Neural cell (in vitro differentiated cells): Measurements from ENCODE around the gene TCL1A. TPM values are rescaled to one million over a fixed set of nuclear protein-coding genes. Genes with fewer than 3 reads are reported as not detected.

Experiments
- H2AFZ ChIP-seq: fragments of 200-600, 300-800 bp; sonication (generic), shearing (Covaris generic); 2 replicates; pipeline ENCODE4 v1.6.0; 2014; ENCODE audit warnings: low read depth, mild to moderate bottlenecking, antibody characterized with exemption, low read length, moderate library complexity
- H3F3A ChIP-seq: fragments of 200-600 bp; shearing (Covaris generic); 2 replicates; pipeline ENCODE4 v1.6.1; 2016; ENCODE audit warnings: mild to moderate bottlenecking, moderate library complexity, mixed read lengths, antibody characterized with exemption, low read length; ENCODE audit not compliant: insufficient read depth, poor library complexity, severe bottlenecking
- H3K27ac ChIP-seq: fragments of 200-600, 300-800 bp; sonication (generic), shearing (Covaris generic); 2 replicates; pipeline ENCODE4 v1.5.1; 2014; ENCODE audit warnings: mild to moderate bottlenecking, low read length, moderate library complexity
- H3K27me3 ChIP-seq: fragments of 300-800, 200-600 bp; sonication (generic), shearing (Covaris generic); 2 replicates; pipeline ENCODE4 v1.6.0; 2014; ENCODE audit warnings: mild to moderate bottlenecking, low read depth, low read length, moderate library complexity; ENCODE audit not compliant: insufficient read depth
- H3K36me3 ChIP-seq: fragments of 300-800, 200-600 bp; sonication (generic), shearing (Covaris generic); 2 replicates; pipeline ENCODE4 v1.5.1; 2014; ENCODE audit warnings: mild to moderate bottlenecking, antibody characterized with exemption, low read length, moderate library complexity; ENCODE audit not compliant: insufficient read depth
- H3K4me2 ChIP-seq: fragments of 300-800, 200-600 bp; sonication (generic), shearing (Covaris generic); 2 replicates; pipeline ENCODE4 v1.6.0; 2014; ENCODE audit warnings: mild to moderate bottlenecking, low read length
- H3K4me3 ChIP-seq: fragments of 300-800, 200-600 bp; sonication (generic), shearing (Covaris generic); 2 replicates; pipeline ENCODE4 v1.5.1; 2014; ENCODE audit warnings: mild to moderate bottlenecking, low read length, moderate library complexity
- H3K79me2 ChIP-seq: fragments of 200-600 bp; shearing (Covaris generic); replicated peaks from 2 replicates; pipeline ENCODE4 v1.6.0; 2014; ENCODE audit warnings: mild to moderate bottlenecking, low read length, moderate library complexity; ENCODE audit not compliant: insufficient read depth
- H3K9ac ChIP-seq: fragments of 300-800, 200-600 bp; sonication (generic), shearing (Covaris generic); 2 replicates; pipeline ENCODE4 v1.6.1; 2016; ENCODE audit warnings: mild to moderate bottlenecking, low read length, mixed read lengths
- H3K9me2 ChIP-seq: fragments of 200-600 bp; shearing (Covaris generic); 2 replicates; pipeline ENCODE4 v1.6.1; 2016; ENCODE audit warnings: mild to moderate bottlenecking, low read length, mixed read lengths; ENCODE audit not compliant: insufficient read depth
- H3K9me3 ChIP-seq: fragments of 200-600, 300-800 bp; sonication (generic), shearing (Covaris generic); 2 replicates; pipeline ENCODE4 v1.6.1; 2016; ENCODE audit warnings: mild to moderate bottlenecking, mixed run types, low read length, moderate library complexity, mixed read lengths
- H4K20me1 ChIP-seq: fragments of 200-600 bp; shearing (Covaris generic); 2 replicates; pipeline ENCODE4 v1.6.1; 2016; ENCODE audit warnings: mild to moderate bottlenecking, mixed run types; ENCODE audit not compliant: insufficient read depth
- EP300 ChIP-seq: fragments of 450-650 bp; conservative IDR thresholded peaks from 2 replicates; pipeline ENCODE4 v1.6.1; 2014; ENCODE audit warnings: antibody characterized with exemption, mild to moderate bottlenecking, moderate library complexity; ENCODE audit not compliant: poor library complexity, severe bottlenecking
- MXI1 ChIP-seq: fragments of 450-650 bp; conservative IDR thresholded peaks from 2 replicates; pipeline ENCODE4 v1.6.1; 2014; ENCODE audit warnings: antibody characterized with exemption, mild to moderate bottlenecking; ENCODE audit not compliant: poor library complexity, severe bottlenecking
- POLR2AphosphoS5 ChIP-seq: IDR thresholded peaks from 2 replicates; pipeline ENCODE4 v1.6.1; 2012
- SMC3 ChIP-seq: fragments of 450-650 bp; conservative IDR thresholded peaks from 2 replicates; pipeline ENCODE4 v1.6.1; 2014; ENCODE audit warnings: antibody characterized with exemption, mild to moderate bottlenecking, moderate library complexity; ENCODE audit not compliant: poor library complexity
- TAF1 ChIP-seq: IDR thresholded peaks from 2 replicates; pipeline ENCODE4 v1.6.1; 2012; ENCODE audit warnings: low read depth
- polyA plus RNA-seq: library from polyadenylated mRNA; depleted of rRNA; stranded (reverse); fragments of >200 nt; gene quantifications from 2 replicates; pipeline ENCODE4 v1.2.3, GENCODE V29; 2014
- TF ChIP-seq, protein P1 (sequence below): fragments of 450-650 bp; IDR thresholded peaks from 2 replicates; pipeline ENCODE4 v1.5.1; 2014; ENCODE audit warnings: antibody characterized with exemption, mild to moderate bottlenecking, moderate library complexity; ENCODE audit not compliant: poor library complexity, severe bottlenecking
- TF ChIP-seq, protein P2 (sequence below): IDR thresholded peaks from 2 replicates; pipeline ENCODE4 v1.6.1; 2012; ENCODE audit warnings: borderline replicate concordance

The TCL1A gene
- polyA plus RNA-seq, 1 donor from 2014 or later = not detected

- no peaks in the 10 kb centered on the region for H3K9me2 ChIP-seq
- no peak overlapping the region for H3K9ac ChIP-seq
- no peaks in the 10 kb centered on the region for H3K36me3 ChIP-seq
- no peaks in the 10 kb centered on the region for H3K9me3 ChIP-seq
- no peak overlapping the region for H2AFZ ChIP-seq
- no peak for TF ChIP-seq SMC3
- TF ChIP-seq EP300 = no peak
- TF ChIP-seq POLR2AphosphoS5 = no peak
- TF ChIP-seq, protein P1, sequence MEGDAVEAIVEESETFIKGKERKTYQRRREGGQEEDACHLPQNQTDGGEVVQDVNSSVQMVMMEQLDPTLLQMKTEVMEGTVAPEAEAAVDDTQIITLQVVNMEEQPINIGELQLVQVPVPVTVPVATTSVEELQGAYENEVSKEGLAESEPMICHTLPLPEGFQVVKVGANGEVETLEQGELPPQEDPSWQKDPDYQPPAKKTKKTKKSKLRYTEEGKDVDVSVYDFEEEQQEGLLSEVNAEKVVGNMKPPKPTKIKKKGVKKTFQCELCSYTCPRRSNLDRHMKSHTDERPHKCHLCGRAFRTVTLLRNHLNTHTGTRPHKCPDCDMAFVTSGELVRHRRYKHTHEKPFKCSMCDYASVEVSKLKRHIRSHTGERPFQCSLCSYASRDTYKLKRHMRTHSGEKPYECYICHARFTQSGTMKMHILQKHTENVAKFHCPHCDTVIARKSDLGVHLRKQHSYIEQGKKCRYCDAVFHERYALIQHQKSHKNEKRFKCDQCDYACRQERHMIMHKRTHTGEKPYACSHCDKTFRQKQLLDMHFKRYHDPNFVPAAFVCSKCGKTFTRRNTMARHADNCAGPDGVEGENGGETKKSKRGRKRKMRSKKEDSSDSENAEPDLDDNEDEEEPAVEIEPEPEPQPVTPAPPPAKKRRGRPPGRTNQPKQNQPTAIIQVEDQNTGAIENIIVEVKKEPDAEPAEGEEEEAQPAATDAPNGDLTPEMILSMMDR = no peak
- TF ChIP-seq TAF1 = no peak
- TF ChIP-seq, protein P2, sequence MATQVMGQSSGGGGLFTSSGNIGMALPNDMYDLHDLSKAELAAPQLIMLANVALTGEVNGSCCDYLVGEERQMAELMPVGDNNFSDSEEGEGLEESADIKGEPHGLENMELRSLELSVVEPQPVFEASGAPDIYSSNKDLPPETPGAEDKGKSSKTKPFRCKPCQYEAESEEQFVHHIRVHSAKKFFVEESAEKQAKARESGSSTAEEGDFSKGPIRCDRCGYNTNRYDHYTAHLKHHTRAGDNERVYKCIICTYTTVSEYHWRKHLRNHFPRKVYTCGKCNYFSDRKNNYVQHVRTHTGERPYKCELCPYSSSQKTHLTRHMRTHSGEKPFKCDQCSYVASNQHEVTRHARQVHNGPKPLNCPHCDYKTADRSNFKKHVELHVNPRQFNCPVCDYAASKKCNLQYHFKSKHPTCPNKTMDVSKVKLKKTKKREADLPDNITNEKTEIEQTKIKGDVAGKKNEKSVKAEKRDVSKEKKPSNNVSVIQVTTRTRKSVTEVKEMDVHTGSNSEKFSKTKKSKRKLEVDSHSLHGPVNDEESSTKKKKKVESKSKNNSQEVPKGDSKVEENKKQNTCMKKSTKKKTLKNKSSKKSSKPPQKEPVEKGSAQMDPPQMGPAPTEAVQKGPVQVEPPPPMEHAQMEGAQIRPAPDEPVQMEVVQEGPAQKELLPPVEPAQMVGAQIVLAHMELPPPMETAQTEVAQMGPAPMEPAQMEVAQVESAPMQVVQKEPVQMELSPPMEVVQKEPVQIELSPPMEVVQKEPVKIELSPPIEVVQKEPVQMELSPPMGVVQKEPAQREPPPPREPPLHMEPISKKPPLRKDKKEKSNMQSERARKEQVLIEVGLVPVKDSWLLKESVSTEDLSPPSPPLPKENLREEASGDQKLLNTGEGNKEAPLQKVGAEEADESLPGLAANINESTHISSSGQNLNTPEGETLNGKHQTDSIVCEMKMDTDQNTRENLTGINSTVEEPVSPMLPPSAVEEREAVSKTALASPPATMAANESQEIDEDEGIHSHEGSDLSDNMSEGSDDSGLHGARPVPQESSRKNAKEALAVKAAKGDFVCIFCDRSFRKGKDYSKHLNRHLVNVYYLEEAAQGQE = no peak
- no peak overlapping the region for H3K4me3 ChIP-seq
- no peak overlapping the region for H3K27ac ChIP-seq
- no peaks in the 10 kb centered on the region for H3K79me2 ChIP-seq
- H3K4me2 ChIP-seq = no peak overlapping the region
- H3K27me3 ChIP-seq = no peaks in the 10 kb centered on the region
- no peaks in the 10 kb centered on the region for H3F3A ChIP-seq
- H4K20me1 ChIP-seq = no peaks in the 10 kb centered on the region
Measured at GRCh38 chr14:95700221-95700976, 13.5 kb downstream of the TCL1A start.

DNA sequence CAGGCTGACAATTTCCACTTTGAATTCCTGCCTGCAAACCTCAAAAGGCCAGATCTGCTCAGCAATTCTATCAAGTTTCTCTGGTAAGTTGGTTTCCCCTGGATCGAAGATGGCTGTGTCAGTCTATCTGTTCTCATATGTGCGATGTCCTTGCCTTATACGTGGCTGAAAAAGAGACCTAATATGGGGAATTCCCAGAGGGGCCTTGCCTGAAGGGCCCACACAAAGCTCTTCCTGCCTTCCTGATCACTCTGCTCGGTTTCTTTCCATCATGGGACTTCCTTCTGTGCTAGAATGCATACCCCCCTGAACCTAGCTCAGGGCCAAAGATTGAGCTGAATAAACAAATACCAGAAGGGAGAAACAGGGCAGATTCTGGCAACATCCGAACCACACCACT is 14.5 kb downstream of the TCL1A start:
- H3K9me2 ChIP-seq = no peaks in the 10 kb centered on the region
- H3K4me3 ChIP-seq = no peak overlapping the region
- H3K4me2 ChIP-seq = no peak overlapping the region
- H3K79me2 ChIP-seq = no peaks in the 10 kb centered on the region
- no peak overlapping the region for H3K9ac ChIP-seq
- no peaks in the 10 kb centered on the region for H3F3A ChIP-seq
- no peaks in the 10 kb centered on the region for H4K20me1 ChIP-seq
- H3K36me3 ChIP-seq = no peaks in the 10 kb centered on the region
- H2AFZ ChIP-seq = no peak overlapping the region
- no peak overlapping the region for H3K27ac ChIP-seq
- H3K9me3 ChIP-seq = no peaks in the 10 kb centered on the region
- H3K27me3 ChIP-seq = no peaks in the 10 kb centered on the region
- TF ChIP-seq SMC3 (no peak), EP300 (no peak), MXI1 (no peak)
- TF ChIP-seq, protein P2 = no peak
